GM23338 (cell line): Measurements from ENCODE around the gene BRCC3. TPM values are rescaled to one million over a fixed set of nuclear protein-coding genes. Genes with fewer than 3 reads are reported as not detected.
A peak's percentile ranks its signal among the peaks of the same experiment; 100 is the strongest.

Experiments used
- ATAC-seq: fragments of 200-7000 bp; cut with Tn5 transposase; 3 replicates; pipeline ENCODE4 v1.9.1; 2020
- DNase-seq: peaks from one replicate; pipeline ENCODE4 v3.0.0-alpha.2; 2015; ENCODE audit warnings: low spot score
- H2AFZ ChIP-seq: fragments of 200-600 bp; sonication (generic); 2 replicates; pipeline ENCODE4 v1.8.0; 2016; ENCODE audit warnings: antibody characterized with exemption, mild to moderate bottlenecking, moderate library complexity
- H3F3A ChIP-seq: fragments of 200-600 bp; sonication (generic); replicated peaks from 2 replicates; pipeline ENCODE4 v1.8.0; 2017; ENCODE audit warnings: antibody characterized with exemption, mixed run types, low read depth
- H3K27ac ChIP-seq: fragments of 200-600 bp; sonication (generic); 2 replicates; pipeline ENCODE4 v1.6.1; 2016; ENCODE audit warnings: low read depth
- H3K27me3 ChIP-seq: fragments of 200-600 bp; sonication (generic); 2 replicates; pipeline ENCODE4 v1.8.0; 2016; ENCODE audit warnings: mild to moderate bottlenecking, mixed run types, moderate library complexity; ENCODE audit not compliant: insufficient read depth
- H3K36me3 ChIP-seq: fragments of 200-600 bp; sonication (generic); 2 replicates; pipeline ENCODE4 v1.8.0; 2016; ENCODE audit warnings: mild to moderate bottlenecking; ENCODE audit not compliant: insufficient read depth
- H3K4me1 ChIP-seq: fragments of 200-600 bp; sonication (generic); 2 replicates; pipeline ENCODE4 v1.8.0; 2016; ENCODE audit warnings: mild to moderate bottlenecking, moderate library complexity; ENCODE audit not compliant: insufficient read depth
- H3K4me2 ChIP-seq: fragments of 200-600 bp; sonication (generic); 2 replicates; pipeline ENCODE4 v1.7.1; 2017; ENCODE audit warnings: mixed run types
- H3K4me3 ChIP-seq: fragments of 200-600 bp; sonication (generic); 2 replicates; pipeline ENCODE4 v1.6.1; 2016; ENCODE audit warnings: mixed run types
- H3K79me2 ChIP-seq: fragments of 200-600 bp; sonication (generic); replicated peaks from 2 replicates; pipeline ENCODE4 v1.8.0; 2017; ENCODE audit warnings: mild to moderate bottlenecking; ENCODE audit not compliant: insufficient read depth
- H3K9me2 ChIP-seq: fragments of 200-600 bp; sonication (generic); 2 replicates; pipeline ENCODE4 v1.8.0; 2017; ENCODE audit not compliant: insufficient read depth
- H4K20me1 ChIP-seq: fragments of 200-600 bp; sonication (generic); replicated peaks from 2 replicates; pipeline ENCODE4 v1.8.0; 2017; ENCODE audit warnings: mild to moderate bottlenecking; ENCODE audit not compliant: insufficient read depth
- H3K27ac Mint-ChIP-seq: 2 replicates; pipeline ENCODE4 v1.8.0; 2020; ENCODE audit warnings: inconsistent platforms, mild to moderate bottlenecking, moderate library complexity, mixed read lengths
- H3K27me3 Mint-ChIP-seq: 3 replicates; pipeline ENCODE4 v1.8.0; 2022; ENCODE audit warnings: low read depth, mild to moderate bottlenecking, moderate library complexity, mixed read lengths, inconsistent platforms; ENCODE audit not compliant: insufficient read depth, poor library complexity
- H3K36me3 Mint-ChIP-seq: 3 replicates; pipeline ENCODE4 v1.8.0; 2021; ENCODE audit warnings: low read depth, mild to moderate bottlenecking, inconsistent platforms, moderate library complexity, mixed read lengths
- H3K4me1 Mint-ChIP-seq: 3 replicates; pipeline ENCODE4 v1.8.0; 2020; ENCODE audit warnings: mild to moderate bottlenecking, inconsistent platforms, mixed read lengths
- H3K4me3 Mint-ChIP-seq: 3 replicates; pipeline ENCODE4 v1.8.0; 2021; ENCODE audit warnings: moderate library complexity, mild to moderate bottlenecking, inconsistent platforms, mixed read lengths
- H3K9me3 Mint-ChIP-seq: 3 replicates; pipeline ENCODE4 v1.8.0; 2020; ENCODE audit warnings: moderate library complexity, mild to moderate bottlenecking, inconsistent platforms, mixed read lengths
- CREB1 ChIP-seq: fragments of 250-450 bp; sonication (Bioruptor Pico); IDR thresholded peaks from 2 replicates; pipeline ENCODE4 v1.5.0; 2020; ENCODE audit warnings: low read depth, mild to moderate bottlenecking, moderate library complexity
- JUNB ChIP-seq: IDR thresholded peaks from one replicate; pipeline ENCODE4 v1.6.1; 2016; ENCODE audit warnings: antibody characterized with exemption; ENCODE audit not compliant: unreplicated experiment
- NANOG ChIP-seq: IDR thresholded peaks from 2 replicates; pipeline ENCODE4 v1.6.1; 2016; ENCODE audit warnings: antibody characterized with exemption, borderline replicate concordance
- REST ChIP-seq: IDR thresholded peaks from one replicate; pipeline ENCODE4 v1.6.1; 2018; ENCODE audit warnings: antibody characterized with exemption; ENCODE audit not compliant: unreplicated experiment
- ZNF331 ChIP-seq: fragments of 250-450 bp; sonication (Bioruptor Pico); IDR thresholded peaks from 2 replicates; pipeline ENCODE4 v1.5.0; 2020; ENCODE audit warnings: low read depth, mild to moderate bottlenecking, moderate library complexity
- ZNF462 ChIP-seq: fragments of 250-450 bp; sonication (Bioruptor Pico); IDR thresholded peaks from 2 replicates; pipeline ENCODE4 v1.5.0; 2020; ENCODE audit warnings: mild to moderate bottlenecking, moderate library complexity
- polyA plus RNA-seq: library from polyadenylated mRNA; unstranded; fragments of >200 nt; fragmentation: Nextera tagmentation; extraction: Ambion mirVana; gene quantifications from 2 replicates; pipeline ENCODE4 v1.2.1, GENCODE V29; 2016
- total RNA-seq: library from RNA; depleted of rRNA; stranded (reverse); fragments of >200 nt; shearing (Covaris generic); gene quantifications from 2 replicates; pipeline ENCODE4 v1.2.3, GENCODE V29; 2014
- TF ChIP-seq, protein P1 (sequence below), 2 experiments: fragments of 200-600 bp in 1 of 2; sonication (generic) in 1 of 2; conservative IDR thresholded peaks; 2 replicates each; pipeline versions ENCODE4 v1.5.1 to v1.6.1; 2016 to 2017; ENCODE audit warnings: antibody characterized with exemption in 2 of 2, low read depth in 2 of 2, mild to moderate bottlenecking in 2 of 2, moderate library complexity in 1 of 2
- TF ChIP-seq, protein P2 (sequence below): IDR thresholded peaks from 2 replicates; pipeline ENCODE4 v1.6.1; 2016; ENCODE audit warnings: antibody characterized with exemption

The BRCC3 gene
- total and polyA plus RNA-seq, 2 experiments from 2014 or later, result 18.4 to 26.7 TPM

- TF ChIP-seq, protein P1, sequence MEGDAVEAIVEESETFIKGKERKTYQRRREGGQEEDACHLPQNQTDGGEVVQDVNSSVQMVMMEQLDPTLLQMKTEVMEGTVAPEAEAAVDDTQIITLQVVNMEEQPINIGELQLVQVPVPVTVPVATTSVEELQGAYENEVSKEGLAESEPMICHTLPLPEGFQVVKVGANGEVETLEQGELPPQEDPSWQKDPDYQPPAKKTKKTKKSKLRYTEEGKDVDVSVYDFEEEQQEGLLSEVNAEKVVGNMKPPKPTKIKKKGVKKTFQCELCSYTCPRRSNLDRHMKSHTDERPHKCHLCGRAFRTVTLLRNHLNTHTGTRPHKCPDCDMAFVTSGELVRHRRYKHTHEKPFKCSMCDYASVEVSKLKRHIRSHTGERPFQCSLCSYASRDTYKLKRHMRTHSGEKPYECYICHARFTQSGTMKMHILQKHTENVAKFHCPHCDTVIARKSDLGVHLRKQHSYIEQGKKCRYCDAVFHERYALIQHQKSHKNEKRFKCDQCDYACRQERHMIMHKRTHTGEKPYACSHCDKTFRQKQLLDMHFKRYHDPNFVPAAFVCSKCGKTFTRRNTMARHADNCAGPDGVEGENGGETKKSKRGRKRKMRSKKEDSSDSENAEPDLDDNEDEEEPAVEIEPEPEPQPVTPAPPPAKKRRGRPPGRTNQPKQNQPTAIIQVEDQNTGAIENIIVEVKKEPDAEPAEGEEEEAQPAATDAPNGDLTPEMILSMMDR (conservative IDR thresholded peaks at IDR 0.05; ENCODE audit: low read depth in 2 of 2), result peak; percentile 59 to 75
- TF ChIP-seq ZNF331 (CRISPR knock-in tag), result no peak
Observed at GRCh38 chrX:155056877-155057792, 14.2 kb upstream of the BRCC3 start (continued).

DNA sequence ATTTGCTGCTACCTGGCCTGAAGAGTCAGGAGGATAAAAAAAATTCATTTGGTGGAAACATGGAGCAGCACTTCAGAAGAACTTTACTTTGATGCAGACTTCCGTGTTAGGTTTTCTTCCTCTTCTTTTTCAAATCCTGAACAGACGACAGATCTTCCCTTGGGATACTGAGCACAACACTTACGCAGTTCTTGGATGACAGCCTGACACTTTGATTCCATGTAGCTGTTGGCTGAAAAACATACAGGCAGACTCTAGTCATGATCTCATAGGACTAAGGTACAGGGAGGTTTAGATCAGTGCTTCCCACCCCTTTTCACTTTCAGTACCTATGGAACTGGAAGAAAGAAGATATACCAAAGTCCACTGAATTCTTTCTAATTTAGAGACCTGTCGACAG lies 9.5 kb upstream of the BRCC3 start:
- H2AFZ ChIP-seq, result no peak overlapping the region
- H3K36me3 ChIP-seq, result no peaks in the 10 kb centered on the region; the same call in 1 of the 2 replicates
- H3K4me3 ChIP-seq, result no peak overlapping the region
- Mint-ChIP-seq H3K27ac (no peak overlapping the region), H3K9me3 (no peaks in the 10 kb centered on the region), H3K4me3 (no peak overlapping the region), H3K4me1 (no peaks in the 10 kb centered on the region), H3K36me3 (peaks cover 3% of the 10 kb centered on the region; the same call in 1 of the 3 replicates), H3K27me3 (no peaks in the 10 kb centered on the region)
- H4K20me1 ChIP-seq, result no peaks in the 10 kb centered on the region
- H3K9me2 ChIP-seq, result no peaks in the 10 kb centered on the region
- H3F3A ChIP-seq, result no peaks in the 10 kb centered on the region
- ATAC-seq (no peak), DNase-seq (no peak)
- no peak overlapping the region for H3K27ac ChIP-seq
- H3K4me2 ChIP-seq, result no peak overlapping the region
- H3K79me2 ChIP-seq, result no peaks in the 10 kb centered on the region
- no peaks in the 10 kb centered on the region for H3K27me3 ChIP-seq
- no peaks in the 10 kb centered on the region for H3K4me1 ChIP-seq
- TF ChIP-seq ZNF331 (CRISPR knock-in tag) (no peak), REST (no peak), NANOG (no peak), CREB1 (no peak), ZNF462 (CRISPR knock-in tag) (no peak), JUNB (no peak)
- TF ChIP-seq, protein P2, sequence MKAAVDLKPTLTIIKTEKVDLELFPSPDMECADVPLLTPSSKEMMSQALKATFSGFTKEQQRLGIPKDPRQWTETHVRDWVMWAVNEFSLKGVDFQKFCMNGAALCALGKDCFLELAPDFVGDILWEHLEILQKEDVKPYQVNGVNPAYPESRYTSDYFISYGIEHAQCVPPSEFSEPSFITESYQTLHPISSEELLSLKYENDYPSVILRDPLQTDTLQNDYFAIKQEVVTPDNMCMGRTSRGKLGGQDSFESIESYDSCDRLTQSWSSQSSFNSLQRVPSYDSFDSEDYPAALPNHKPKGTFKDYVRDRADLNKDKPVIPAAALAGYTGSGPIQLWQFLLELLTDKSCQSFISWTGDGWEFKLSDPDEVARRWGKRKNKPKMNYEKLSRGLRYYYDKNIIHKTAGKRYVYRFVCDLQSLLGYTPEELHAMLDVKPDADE, result no peak
